Prostate gland (tissue), 2 donors: ENCODE data around the gene PLP2. TPM values are rescaled to one million over a fixed set of nuclear protein-coding genes. Genes with fewer than 3 reads are reported as not detected.

ENCODE experiments used
- DNase-seq: peaks from one replicate; pipeline ENCODE4 v3.0.0-alpha.2; 2019; ENCODE audit warnings: low spot score
- H3K27ac ChIP-seq, 2 donors: fragments of 200-600 bp; sonication (generic); 2 replicates each; pipeline ENCODE4 v1.5.1; 2017 to 2019
- H3K27me3 ChIP-seq: fragments of 200-600 bp; sonication (generic); replicated peaks from 2 replicates; pipeline ENCODE4 v1.5.1; 2019; ENCODE audit not compliant: insufficient read depth
- H3K36me3 ChIP-seq, 2 donors: fragments of 200-600 bp; sonication (generic); 1 replicate in 1 of 2; 2 replicates in 1 of 2; pipeline versions ENCODE4 v1.5.1 to v1.8.1; 2017 to 2019
- H3K4me1 ChIP-seq: fragments of 200-600 bp; sonication (generic); replicated peaks from 2 replicates; pipeline ENCODE4 v1.5.1; 2019
- H3K4me3 ChIP-seq, 2 donors: fragments of 200-600 bp; sonication (generic); 2 replicates each; pipeline ENCODE4 v1.5.1; 2017 to 2019
- H3K9me3 ChIP-seq: fragments of 200-600 bp; sonication (generic); 2 replicates; pipeline ENCODE4 v1.5.1; 2017
- CTCF ChIP-seq, 4 experiments: fragments of 200-600 bp in 2 of 4; fragments of 450-650 bp in 2 of 4; sonication (generic) in 2 of 4; IDR thresholded peaks; 1 replicate in 3 of 4; 2 replicates in 1 of 4; pipeline ENCODE4 v1.5.1; 2016 to 2019; ENCODE audit warnings: antibody characterized with exemption in 4 of 4, mild to moderate bottlenecking in 2 of 4, moderate library complexity in 2 of 4
- POLR2A ChIP-seq: fragments of 450-650 bp; IDR thresholded peaks from one replicate; pipeline ENCODE4 v1.6.1; 2016; ENCODE audit warnings: antibody characterized with exemption, mild to moderate bottlenecking
- POLR2AphosphoS5 ChIP-seq: sonication (generic); formaldehyde crosslinking; IDR thresholded peaks from one replicate; pipeline ENCODE4 v1.6.1; 2017; ENCODE audit warnings: antibody characterized with exemption
- WGBS: methylation state at CpG from one replicate; pipeline ENCODE4 v1.1.5; 2018; 5-methylcytosine and 5-hydroxymethylcytosine counted together
- intact Hi-C: fragments of 100-400 bp; cut with DNase I; formaldehyde crosslinking; loops from one replicate; pipeline ENCODE4 v1.14.2; 2022
- small RNA-seq, 2 donors: library from RNA; depleted of rRNA; stranded (forward); fragments of <200 nt; gene quantifications; one replicate each; pipeline ENCODE3, GENCODE V24; 2016
- total RNA-seq, 2 donors: library from RNA; depleted of rRNA; stranded (reverse); fragments of >200 nt; gene quantifications; one replicate each; pipeline ENCODE4 v1.1.0, GENCODE V29; 2016

Gene PLP2
- total RNA-seq, 2 donors from 2014 or later, result 24.3 to 34.7 TPM

- H3K9me3 ChIP-seq, result no peaks in the 10 kb centered on the region
- intact Hi-C loops, result no loop called here
- no peaks in the 10 kb centered on the region for H3K36me3 ChIP-seq
- H3K27me3 ChIP-seq, result no peaks in the 10 kb centered on the region
- H3K27ac ChIP-seq, result no peak overlapping the region
- no peak overlapping the region for H3K4me3 ChIP-seq
- TF ChIP-seq POLR2A (no peak), CTCF (IDR thresholded peaks at IDR 0.05) (no peak), POLR2AphosphoS5 (no peak)
- DNase-seq, result no peak
- no peaks in the 10 kb centered on the region for H3K4me1 ChIP-seq
Measured at GRCh38 chrX:49220100-49220499, 48.4 kb downstream of the PLP2 start.

- Histone ChIP-seq H3K27ac (no peak overlapping the region), H3K27me3 (no peaks in the 10 kb centered on the region), H3K4me3 (no peak overlapping the region), H3K9me3 (no peaks in the 10 kb centered on the region), H3K36me3 (no peaks in the 10 kb centered on the region), H3K4me1 (no peaks in the 10 kb centered on the region)
- 92% methylated on average over 2 of the region's 2 CpGs for WGBS
- no peak for DNase-seq
- intact Hi-C loops, result no loop called here
- TF ChIP-seq POLR2A, result no peak
- TF ChIP-seq POLR2AphosphoS5, result no peak
- no peak for TF ChIP-seq CTCF (IDR thresholded peaks at IDR 0.05)
Measured at GRCh38 chrX:49221868-49222267, 50.2 kb downstream of the PLP2 start.

Small RNAs within 50 kb of the gene (small RNA-seq; reads per million reads assigned to genes)
- gene RN7SL262P, result 0 reads per million in 2 donors

Other genes starting within 250 kb of the PLP2 start
- 10 to 100 TPM; 44.1 to 84.2 TPM for gene OTUD5, start 214.3 kb upstream of the PLP2 start, total RNA-seq
- 1 to 10 TPM in 1 of 2 donors, under 1 TPM in 1; 0.23 to 1.9 TPM for gene KCND1, start 200.1 kb upstream of the PLP2 start, total RNA-seq
- 10 to 100 TPM; 26.9 to 62.4 TPM for gene GRIPAP1, start 169.6 kb upstream of the PLP2 start, total RNA-seq
- 10 to 100 TPM; 44.6 to 88.4 TPM for gene TFE3, start 128.5 kb upstream of the PLP2 start, total RNA-seq
- 10 to 100 TPM; 12.3 to 15.0 TPM for gene CCDC120, start 112.9 kb upstream of the PLP2 start, total RNA-seq
- 10 to 100 TPM; 13.9 to 42.9 TPM for gene PRAF2, start 97.9 kb upstream of the PLP2 start, total RNA-seq
- 10 to 100 TPM; 67.8 to 93.6 TPM for gene WDR45, start 92.0 kb upstream of the PLP2 start, total RNA-seq
- 10 to 100 TPM; 21.2 to 28.7 TPM for gene GPKOW, start 48.2 kb upstream of the PLP2 start, total RNA-seq
- 10 to 100 TPM; 16.0 to 16.6 TPM for gene MAGIX, start 9.1 kb upstream of the PLP2 start, total RNA-seq
- 10 to 100 TPM; 17.4 to 20.5 TPM for gene PRICKLE3, start 14.5 kb downstream of the PLP2 start, total RNA-seq
- gene SYP, start 28.3 kb downstream of the PLP2 start, total RNA-seq, result 1 to 10 TPM in 1 of 2 donors, under 1 TPM in 1; 0.55 to 5.2 TPM
- gene CACNA1F, start 61.4 kb downstream of the PLP2 start, total RNA-seq, result under 1 TPM in 1 of 2 donors, not detected in 1; 0.17 TPM
- gene CCDC22, start 63.6 kb downstream of the PLP2 start, total RNA-seq, result 10 to 100 TPM; 21.8 to 25.0 TPM
- 1 to 10 TPM in 1 of 2 donors, under 1 TPM in 1; 0.36 to 1.4 TPM for gene FOXP3, start 92.8 kb downstream of the PLP2 start, total RNA-seq
- 10 to 100 TPM in 1 of 2 donors, 1 to 10 TPM in 1; 3.9 to 24.9 TPM for gene PPP1R3F, start 97.9 kb downstream of the PLP2 start, total RNA-seq
- gene GAGE10, start 131.7 kb downstream of the PLP2 start, total RNA-seq, result not detected
- gene GAGE12J, start 150.1 kb downstream of the PLP2 start, total RNA-seq, result not detected
- not detected for gene GAGE13, start 159.7 kb downstream of the PLP2 start, total RNA-seq